GM12878 (cell line): ENCODE results near the gene DOCK2. TPM values are rescaled to one million over a fixed set of nuclear protein-coding genes. Genes with fewer than 3 reads are reported as not detected.

Experiments used
- ATAC-seq: fragments of 200-7000 bp; cut with Tn5 transposase; 3 replicates; pipeline ENCODE4 v1.9.1; 2020; ENCODE audit warnings: mild to moderate bottlenecking, moderate library complexity
- BruUV-seq: library from RNA; stranded (reverse); fragments of 400-500 nt; replicated peaks from 2 replicates; lab custom pipeline; 2021; lab: Mats Ljungman, UMichigan
- CTCF ChIA-PET: fragments of 300-600 bp; sonication (Branson Sonifier 250); formaldehyde crosslinking; extraction: SDS; loops from one replicate; lab custom pipeline; 2021; ENCODE audit warnings: inconsistent platforms; lab: Yijun Ruan, JAX
- POLR2A ChIA-PET: fragments of 350-600 bp; formaldehyde crosslinking; extraction: SDS; loops from one replicate; lab custom pipeline; 2021; ENCODE audit warnings: inconsistent platforms; lab: Charles Lee
- RAD21 ChIA-PET: fragments of 300-600 bp; sonication (Branson Sonifier 250); formaldehyde crosslinking; loops from one replicate; lab custom pipeline; 2023; ENCODE audit warnings: antibody characterized with exemption; ENCODE audit not compliant: unreplicated experiment; lab: Charles Lee
- SMC1A ChIA-PET: fragments of 300-600 bp; sonication (Branson Sonifier 250); formaldehyde crosslinking; loops from one replicate; lab custom pipeline; 2023; ENCODE audit not compliant: unreplicated experiment, uncharacterized antibody; lab: Charles Lee
- DNase-seq: peaks from one replicate; pipeline ENCODE4 v3.0.0-alpha.2; 2011; ENCODE audit warnings: low read depth, low spot score
- FAIRE-seq: peaks from 3 replicates; lab custom pipeline; 2011; peaks lifted over from hg19 to GRCh38; lab: Jason Lieb, UNC
- H2AFZ ChIP-seq: 2 replicates; pipeline ENCODE4 v1.6.0; 2011; ENCODE audit warnings: low read depth, low read length, control low read depth; ENCODE audit not compliant: control insufficient read depth
- H3K27ac ChIP-seq: 2 replicates; pipeline ENCODE4 v1.5.1; 2011; ENCODE audit warnings: control low read depth; ENCODE audit not compliant: control insufficient read depth, insufficient read depth
- H3K27me3 ChIP-seq, 2 experiments: replicated peaks in 1 of 2; 2 replicates each; pipeline versions ENCODE4 v1.6.0 to v1.6.1; 2011; ENCODE audit warnings: low read length in 1 of 2; ENCODE audit not compliant: control insufficient read depth in 2 of 2, insufficient read depth in 2 of 2
- H3K36me3 ChIP-seq, 2 experiments: 2 replicates each; pipeline ENCODE4 v1.5.1; 2011; ENCODE audit warnings: low read length in 1 of 2; ENCODE audit not compliant: control insufficient read depth in 2 of 2, insufficient read depth in 2 of 2
- H3K4me1 ChIP-seq: 2 replicates; pipeline ENCODE4 v1.6.1; 2011; ENCODE audit warnings: mild to moderate bottlenecking, low read length, moderate library complexity, mixed read lengths; ENCODE audit not compliant: control insufficient read depth, insufficient read depth
- H3K4me2 ChIP-seq: 2 replicates; pipeline ENCODE4 v1.6.0; 2011; ENCODE audit warnings: control low read depth; ENCODE audit not compliant: control insufficient read depth, insufficient read depth
- H3K4me3 ChIP-seq: fragments of 200-600 bp; sonication (generic); 2 replicates; pipeline ENCODE4 v1.5.1; 2016
- H3K79me2 ChIP-seq: 2 replicates; pipeline ENCODE4 v1.6.0; 2011; ENCODE audit warnings: low read length; ENCODE audit not compliant: control insufficient read depth, insufficient read depth
- H3K9ac ChIP-seq: 2 replicates; pipeline ENCODE4 v1.8.0; 2011; ENCODE audit warnings: low read length, control low read depth, mixed read lengths; ENCODE audit not compliant: control insufficient read depth, insufficient read depth
- H3K9me3 ChIP-seq: replicated peaks from 3 replicates; pipeline ENCODE4 v1.5.1; 2011; ENCODE audit warnings: mild to moderate bottlenecking, low read length; ENCODE audit not compliant: control insufficient read depth, insufficient read depth
- H4K20me1 ChIP-seq: 2 replicates; pipeline ENCODE4 v1.6.0; 2011; ENCODE audit not compliant: control insufficient read depth, insufficient read depth
- ATF2 ChIP-seq: IDR thresholded peaks from 2 replicates; pipeline ENCODE4 v1.6.1; 2012; ENCODE audit warnings: low read length, inconsistent platforms
- CEBPB ChIP-seq, 2 experiments: fragments of 150-350 bp in 1 of 2; IDR thresholded peaks; 2 replicates each; pipeline ENCODE4 v1.6.1; 2012 to 2014; ENCODE audit warnings: low read depth in 2 of 2, low read length in 2 of 2, borderline replicate concordance in 1 of 2, inconsistent platforms in 1 of 2
- CHD4 ChIP-seq: fragments of 200-600 bp; sonication (generic); IDR thresholded peaks from 2 replicates; pipeline ENCODE4 v1.6.1; 2016; ENCODE audit warnings: mild to moderate bottlenecking
- FOXK2 ChIP-seq: fragments of 450-650 bp; IDR thresholded peaks from 2 replicates; pipeline ENCODE4 v1.6.1; 2017; ENCODE audit warnings: mild to moderate bottlenecking, moderate library complexity
- HCFC1 ChIP-seq: fragments of 150-350 bp; IDR thresholded peaks from 2 replicates; pipeline ENCODE4 v1.6.1; 2014; ENCODE audit warnings: low read length
- IRF4 ChIP-seq: IDR thresholded peaks from 2 replicates; pipeline ENCODE4 v1.6.1; 2011; ENCODE audit warnings: low read depth, low read length
- KLF5 ChIP-seq: fragments of 450-650 bp; IDR thresholded peaks from 2 replicates; pipeline ENCODE4 v1.6.1; 2014; ENCODE audit warnings: mild to moderate bottlenecking; ENCODE audit not compliant: partially characterized antibody
- MTA3 ChIP-seq: IDR thresholded peaks from 2 replicates; pipeline ENCODE4 v1.6.1; 2012; ENCODE audit warnings: low read length, inconsistent platforms, borderline replicate concordance
- MYB ChIP-seq: fragments of 150-350 bp; IDR thresholded peaks from 2 replicates; pipeline ENCODE4 v1.6.1; 2014; ENCODE audit warnings: mild to moderate bottlenecking, low read depth, low read length, borderline replicate concordance
- POLR2A ChIP-seq: IDR thresholded peaks from 2 replicates; pipeline ENCODE4 v1.6.1; 2011; ENCODE audit warnings: low read depth, mild to moderate bottlenecking, low read length
- POLR2AphosphoS2 ChIP-seq: IDR thresholded peaks from 2 replicates; pipeline ENCODE4 v1.6.1; 2011; ENCODE audit warnings: low read depth, mild to moderate bottlenecking, low read length, improper control_type of control experiment, moderate library complexity
- RB1 ChIP-seq: fragments of 450-650 bp; formaldehyde crosslinking; IDR thresholded peaks from 2 replicates; pipeline ENCODE4 v1.6.1; 2017; ENCODE audit warnings: mild to moderate bottlenecking, borderline replicate concordance
- RBBP5 ChIP-seq: fragments of 200-600 bp; sonication (generic); conservative IDR thresholded peaks from 2 replicates; pipeline ENCODE4 v1.6.1; 2016
- REST ChIP-seq: IDR thresholded peaks from 2 replicates; pipeline ENCODE4 v1.6.1; 2012; ENCODE audit warnings: mild to moderate bottlenecking, low read depth, low read length
- SIN3A ChIP-seq: IDR thresholded peaks from 2 replicates; pipeline ENCODE4 v1.6.1; 2012; ENCODE audit warnings: low read depth, low read length, improper control_type of control experiment
- SMAD5 ChIP-seq: IDR thresholded peaks from 2 replicates; pipeline ENCODE4 v1.6.1; 2016; ENCODE audit warnings: antibody characterized with exemption, low read depth
- STAT1 ChIP-seq: fragments of 450-650 bp; conservative IDR thresholded peaks from 2 replicates; pipeline ENCODE4 v1.6.1; 2014; ENCODE audit warnings: antibody characterized with exemption, mild to moderate bottlenecking
- TCF7 ChIP-seq: IDR thresholded peaks from 2 replicates; pipeline ENCODE4 v1.6.1; 2014; ENCODE audit warnings: antibody characterized with exemption, borderline replicate concordance
- WGBS: methylation state at CpG from one replicate; pipeline ENCODE4 v1.1.6; 2016; ENCODE audit warnings: low lambda C conversion rate; ENCODE audit not compliant: insufficient replicate concordance, insufficient coverage; ENCODE audit errors: missing lambda C conversion rate; 5-methylcytosine and 5-hydroxymethylcytosine counted together
- in situ Hi-C: fragments of 300-500 bp; cut with MboI; formaldehyde crosslinking; loops from 9 replicates; pipeline ENCODE4 v1.14.3; 2018; ENCODE audit warnings: mixed read lengths
- intact Hi-C: fragments of 100-400 bp; cut with micrococcal nuclease; formaldehyde crosslinking; loops from one replicate; pipeline ENCODE4 v1.14.2; 2022; ENCODE audit not compliant: unreplicated experiment
- polyA plus RNA-seq, 11 experiments: library from polyadenylated mRNA; depleted of rRNA in 4 of 11; unstranded in 6 of 11; stranded (reverse) in 5 of 11; fragments of >200 nt; fragmentation: Nextera tagmentation in 4 of 11; fragmentation: Illumina TruSeq in 1 of 11; extraction: Ambion mirVana in 4 of 11; extraction: Trizol in 1 of 11; gene quantifications; 1 replicate in 1 of 11; 2 replicates in 10 of 11; pipeline versions ENCODE4 v1.2.1 to v1.2.3, GENCODE V29; 2011 to 2016; ENCODE audit warnings: inconsistent platforms in 2 of 11, missing spikeins in 2 of 11, low read depth in 1 of 11
- total RNA-seq, 4 experiments: library from RNA; depleted of rRNA in 3 of 4; stranded (reverse); fragments of >200 nt in 3 of 4; fragmentation: Illumina TruSeq in 1 of 4; extraction: Trizol in 1 of 4; gene quantifications; 2 replicates each; pipeline versions ENCODE4 v1.2.1 to v1.2.3, GENCODE V29; 2013 to 2021
- TF ChIP-seq, protein P1 (sequence below): fragments of 450-650 bp; IDR thresholded peaks from 2 replicates; pipeline ENCODE4 v1.6.1; 2017; ENCODE audit warnings: mild to moderate bottlenecking, low read depth, inconsistent platforms; ENCODE audit not compliant: poor library complexity, severe bottlenecking

The DOCK2 gene
- total and polyA plus RNA-seq, 10 of the 15 experiments (the other 5 are each of a cell fraction or from before 2014, with no cell fraction given): 34.2 to 192 (median 118) TPM

DNA sequence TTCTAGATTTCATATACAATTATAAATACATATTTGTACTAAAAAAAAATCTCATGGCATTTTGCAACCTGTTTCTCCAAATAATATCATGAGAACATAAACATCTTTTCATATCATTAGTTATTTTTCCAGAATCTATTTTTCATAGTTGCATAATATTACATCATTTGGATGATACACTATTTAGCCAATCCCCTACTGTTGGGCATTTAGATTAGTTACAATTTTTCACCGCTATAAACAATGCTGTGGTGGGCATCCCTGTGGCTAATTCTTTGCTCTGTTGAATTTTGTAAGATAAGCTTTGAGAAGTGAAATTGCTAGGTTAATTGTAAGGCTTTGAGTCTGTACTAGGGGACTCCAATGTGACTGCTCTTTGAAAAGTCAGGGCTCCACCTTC lies 466.4 kb downstream of the DOCK2 start:
- Histone ChIP-seq H3K4me3 (no peak overlapping the region), H3K27me3 (no peaks in the 10 kb centered on the region), H3K4me1 (no peaks in the 10 kb centered on the region), H3K4me2 (no peak overlapping the region), H2AFZ (no peak overlapping the region), H3K27ac (no peak overlapping the region), H4K20me1 (no peaks in the 10 kb centered on the region; the same call in 1 of the 2 replicates), H3K9me3 (no peaks in the 10 kb centered on the region; the same call in 2 of the 3 replicates), H3K79me2 (no peaks in the 10 kb centered on the region), H3K36me3 (no peaks in the 10 kb centered on the region), H3K9ac (no peak overlapping the region)
- TF ChIP-seq IRF4: no peak
- TF ChIP-seq RB1: no peak
- TF ChIP-seq MYB: no peak
- no peak for TF ChIP-seq TCF7
- no peak for TF ChIP-seq ATF2
- TF ChIP-seq POLR2AphosphoS2: no peak
- TF ChIP-seq CHD4: no peak
- TF ChIP-seq HCFC1: no peak
- no peak for TF ChIP-seq SIN3A
- TF ChIP-seq MTA3: no peak
- TF ChIP-seq CEBPB (IDR thresholded peaks at IDR 0.05; ENCODE audit: borderline replicate concordance in 1 of 2, low read depth in 2 of 2, low read length in 2 of 2): no peak
- TF ChIP-seq FOXK2: no peak
- no peak for TF ChIP-seq SMAD5
- TF ChIP-seq POLR2A: no peak
- TF ChIP-seq KLF5: no peak
- TF ChIP-seq, protein P1, sequence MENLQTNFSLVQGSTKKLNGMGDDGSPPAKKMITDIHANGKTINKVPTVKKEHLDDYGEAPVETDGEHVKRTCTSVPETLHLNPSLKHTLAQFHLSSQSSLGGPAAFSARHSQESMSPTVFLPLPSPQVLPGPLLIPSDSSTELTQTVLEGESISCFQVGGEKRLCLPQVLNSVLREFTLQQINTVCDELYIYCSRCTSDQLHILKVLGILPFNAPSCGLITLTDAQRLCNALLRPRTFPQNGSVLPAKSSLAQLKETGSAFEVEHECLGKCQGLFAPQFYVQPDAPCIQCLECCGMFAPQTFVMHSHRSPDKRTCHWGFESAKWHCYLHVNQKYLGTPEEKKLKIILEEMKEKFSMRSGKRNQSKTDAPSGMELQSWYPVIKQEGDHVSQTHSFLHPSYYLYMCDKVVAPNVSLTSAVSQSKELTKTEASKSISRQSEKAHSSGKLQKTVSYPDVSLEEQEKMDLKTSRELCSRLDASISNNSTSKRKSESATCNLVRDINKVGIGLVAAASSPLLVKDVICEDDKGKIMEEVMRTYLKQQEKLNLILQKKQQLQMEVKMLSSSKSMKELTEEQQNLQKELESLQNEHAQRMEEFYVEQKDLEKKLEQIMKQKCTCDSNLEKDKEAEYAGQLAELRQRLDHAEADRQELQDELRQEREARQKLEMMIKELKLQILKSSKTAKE: no peak
- no peak for TF ChIP-seq STAT1
- no peak for TF ChIP-seq REST
- no peak for TF ChIP-seq RBBP5
- in situ Hi-C loops (loop anchor here (5.0 kb wide), 1 partner anchor 79 kb away; no protein-coding TSS in a partner anchor), intact Hi-C loops (loop anchor here (10.0 kb wide), 1 partner anchor 231 kb away; no protein-coding TSS in a partner anchor)
- ChIA-PET SMC1A (interaction anchor here (0.6 to 1.4 kb wide), 3 partner anchors 13 to 237 kb away, joined by 3 to 5 read pairs (median 3); no protein-coding TSS in a partner anchor), RAD21 (interaction anchor here (0.9 to 1.4 kb wide), 2 partner anchors 20 to 82 kb away, joined by 3 to 4 read pairs; no protein-coding TSS in a partner anchor), POLR2A (no interaction called here), CTCF (interaction anchor here (6.0 kb wide), 1 partner anchor 80 kb away, joined by 80 read pairs; no protein-coding TSS in a partner anchor)
- 96% methylated on average over 1 of the region's 1 CpG for WGBS
- BruUV-seq: no TSS peak
- ATAC-seq (no peak), DNase-seq (no peak), FAIRE-seq (no peak)
